Stomach (tissue), 9 donors: Measurements from ENCODE around the gene FXYD2. TPM values are rescaled to one million over a fixed set of nuclear protein-coding genes. Genes with fewer than 3 reads are reported as not detected.

Experiments used
- DNase-seq, 2 donors: peaks; one replicate each; pipeline versions ENCODE4 v3.0.0 to v3.0.0-alpha.2; 2013 to 2019
- H3K27ac ChIP-seq, 5 donors: fragments of 200-600 bp in 4 of 5; sonication (generic) in 4 of 5; one replicate each; pipeline ENCODE4 v1.5.1; 2013 to 2019; ENCODE audit warnings: mild to moderate bottlenecking in 1 of 5, moderate library complexity in 1 of 5
- H3K27me3 ChIP-seq, 3 donors: fragments of 200-600 bp; sonication (generic); one replicate each; pipeline ENCODE4 v1.5.1; 2017 to 2019; ENCODE audit warnings: mixed run types in 1 of 3
- H3K36me3 ChIP-seq, 4 donors: fragments of 200-600 bp; sonication (generic); 1 replicate in 3 of 4; 2 replicates in 1 of 4; pipeline ENCODE4 v1.5.1; 2016 to 2019
- H3K4me1 ChIP-seq, 4 donors: fragments of 200-600 bp; sonication (generic); one replicate each; pipeline ENCODE4 v1.5.1; 2016 to 2019
- H3K4me3 ChIP-seq, 4 donors: fragments of 200-600 bp; sonication (generic) in 3 of 4; one replicate each; pipeline ENCODE4 v1.5.1; 2016 to 2019; ENCODE audit warnings: mild to moderate bottlenecking in 1 of 4
- H3K9me3 ChIP-seq, 4 donors: fragments of 200-600 bp; sonication (generic); one replicate each; pipeline ENCODE4 v1.5.1; 2016 to 2019
- EP300 ChIP-seq: sonication (generic); formaldehyde crosslinking; IDR thresholded peaks from one replicate; pipeline ENCODE4 v1.6.1; 2017; ENCODE audit warnings: antibody characterized with exemption
- POLR2A ChIP-seq, 4 donors: fragments of 450-650 bp; IDR thresholded peaks; one replicate each; pipeline ENCODE4 v1.6.1; 2016; ENCODE audit warnings: antibody characterized with exemption in 4 of 4, control low read depth in 2 of 4, mild to moderate bottlenecking in 1 of 4, moderate library complexity in 1 of 4
- POLR2AphosphoS5 ChIP-seq, 3 donors: sonication (generic); formaldehyde crosslinking; IDR thresholded peaks; one replicate each; pipeline ENCODE4 v1.6.1; 2016; ENCODE audit warnings: antibody characterized with exemption in 3 of 3
- WGBS, 5 donors: extraction: QIAGEN DNeasy Blood & Tissue Kit in 3 of 5; methylation state at CpG; one replicate each; pipeline versions ENCODE4 v1.1.5 to v1.1.7; 2013 to 2018; 5-methylcytosine and 5-hydroxymethylcytosine counted together
- intact Hi-C: fragments of 100-400 bp; cut with DNase I; formaldehyde crosslinking; loops from one replicate; pipeline ENCODE4 v1.15.1; 2023; ENCODE audit warnings: low total_unique reads
- polyA plus RNA-seq, 3 donors: library from polyadenylated mRNA; stranded (reverse); fragments of 200-250 nt; gene quantifications; one replicate each; pipeline ENCODE4 v1.2.3, GENCODE V29; 2013
- total RNA-seq, 5 donors: library from RNA; depleted of rRNA; stranded (reverse); fragments of >200 nt; gene quantifications; one replicate each; pipeline versions ENCODE4 v1.1.0 to v1.2.3, GENCODE V29; 2014 to 2016
- TF ChIP-seq, protein P1 (sequence below), 7 experiments: fragments of 450-650 bp in 4 of 7; fragments of 200-600 bp in 3 of 7; sonication (generic) in 3 of 7; IDR thresholded peaks; one replicate each; pipeline ENCODE4 v1.5.1; 2016 to 2019; ENCODE audit warnings: antibody characterized with exemption in 7 of 7, control low read depth in 2 of 7, mild to moderate bottlenecking in 1 of 7
- donor health status: healthy with polysubstance abuse.
- donor health status: Bipolar disorder and iron deficiency.
- donor health status: healthy.

FXYD2 gene
- total and polyA plus RNA-seq, 8 donors: 0.45 to 7.8 (median 4.0) TPM; not detected in 3

DNA sequence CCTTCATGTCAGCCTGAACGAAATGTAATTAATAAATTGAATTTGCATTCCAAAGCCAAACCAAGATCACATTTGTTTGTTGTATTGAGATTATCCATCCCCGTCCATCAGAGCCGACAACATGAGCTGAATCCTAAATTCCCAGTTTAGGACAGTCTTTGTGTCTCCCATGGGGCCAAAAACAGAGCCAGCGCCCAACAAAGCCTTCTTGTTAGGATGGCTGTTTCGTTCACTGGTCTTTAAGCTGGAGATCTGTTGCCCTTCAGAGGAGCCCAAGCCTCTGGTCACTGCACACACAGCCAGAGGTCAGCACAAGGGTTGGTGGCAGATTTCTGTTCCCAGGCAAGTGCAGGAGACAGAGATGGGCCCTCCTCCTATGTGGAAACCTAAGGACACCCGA is 53.3 kb downstream of the FXYD2 start:
- intact Hi-C loops: no loop called here
- Histone ChIP-seq H3K4me1 (no peaks in the 10 kb centered on the region), H3K27me3 (peaks cover 0 to 6% (median 0%) of the 10 kb centered on the region in 3 donors), H3K9me3 (no peaks in the 10 kb centered on the region), H3K27ac (no peak overlapping the region), H3K36me3 (peaks cover 0 to 18% (median 0%) of the 10 kb centered on the region in 4 donors), H3K4me3 (no peak overlapping the region)
- no peak for DNase-seq
- WGBS, 5 donors: 79 to 87% (median 83%) methylated on average over 6 of the region's 6 CpGs
- TF ChIP-seq EP300 (no peak), POLR2A (IDR thresholded peaks at IDR 0.05) (no peak), POLR2AphosphoS5 (IDR thresholded peaks at IDR 0.05) (no peak)
- TF ChIP-seq, protein P1, sequence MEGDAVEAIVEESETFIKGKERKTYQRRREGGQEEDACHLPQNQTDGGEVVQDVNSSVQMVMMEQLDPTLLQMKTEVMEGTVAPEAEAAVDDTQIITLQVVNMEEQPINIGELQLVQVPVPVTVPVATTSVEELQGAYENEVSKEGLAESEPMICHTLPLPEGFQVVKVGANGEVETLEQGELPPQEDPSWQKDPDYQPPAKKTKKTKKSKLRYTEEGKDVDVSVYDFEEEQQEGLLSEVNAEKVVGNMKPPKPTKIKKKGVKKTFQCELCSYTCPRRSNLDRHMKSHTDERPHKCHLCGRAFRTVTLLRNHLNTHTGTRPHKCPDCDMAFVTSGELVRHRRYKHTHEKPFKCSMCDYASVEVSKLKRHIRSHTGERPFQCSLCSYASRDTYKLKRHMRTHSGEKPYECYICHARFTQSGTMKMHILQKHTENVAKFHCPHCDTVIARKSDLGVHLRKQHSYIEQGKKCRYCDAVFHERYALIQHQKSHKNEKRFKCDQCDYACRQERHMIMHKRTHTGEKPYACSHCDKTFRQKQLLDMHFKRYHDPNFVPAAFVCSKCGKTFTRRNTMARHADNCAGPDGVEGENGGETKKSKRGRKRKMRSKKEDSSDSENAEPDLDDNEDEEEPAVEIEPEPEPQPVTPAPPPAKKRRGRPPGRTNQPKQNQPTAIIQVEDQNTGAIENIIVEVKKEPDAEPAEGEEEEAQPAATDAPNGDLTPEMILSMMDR (IDR thresholded peaks at IDR 0.05): no peak

- DNase-seq: no peak
- Histone ChIP-seq H3K27ac (no peak overlapping the region), H3K36me3 (peaks cover 0 to 14% (median 0%) of the 10 kb centered on the region in 4 donors), H3K9me3 (no peaks in the 10 kb centered on the region), H3K4me1 (no peaks in the 10 kb centered on the region), H3K4me3 (no peak overlapping the region), H3K27me3 (peaks cover 0 to 6% (median 0%) of the 10 kb centered on the region in 3 donors)
- TF ChIP-seq POLR2AphosphoS5 (IDR thresholded peaks at IDR 0.05): no peak
- TF ChIP-seq POLR2A (IDR thresholded peaks at IDR 0.05): no peak
- TF ChIP-seq, protein P1 (IDR thresholded peaks at IDR 0.05): no peak
- no peak for TF ChIP-seq EP300
- WGBS, 5 donors: 76 to 91% (median 86%) methylated on average over 3 to 4 of the region's 4 CpGs
- intact Hi-C loops: no loop called here
Measured at GRCh38 chr11:117770061-117770460, 54.5 kb downstream of the FXYD2 start.

Other genes starting within 250 kb of the FXYD2 start
- gene DSCAML1, start 27.5 kb downstream of the FXYD2 start, total RNA-seq: 1 to 10 TPM in 2 of 5 donors, under 1 TPM in 3; 0.14 to 2.9 (median 0.45) TPM
- under 1 TPM; 0.08 to 0.75 (median 0.46) TPM for gene DSCAML1, start 27.5 kb downstream of the FXYD2 start, polyA plus RNA-seq
- 100 to 1,000 TPM in 1 of 5 donors, 10 to 100 TPM in 4; 12.7 to 187 (median 47.0) TPM for gene FXYD6, start 51.9 kb upstream of the FXYD2 start, total RNA-seq
- gene FXYD6, start 51.9 kb upstream of the FXYD2 start, polyA plus RNA-seq: 10 to 100 TPM; 22.5 to 39.4 (median 25.6) TPM
- 1 to 10 TPM in 2 of 5 donors, under 1 TPM in 1, not detected in 2; 0.37 to 2.2 (median 1.2) TPM for gene TMPRSS13, start 104.7 kb upstream of the FXYD2 start, total RNA-seq
- gene TMPRSS13, start 104.7 kb upstream of the FXYD2 start, polyA plus RNA-seq: 1 to 10 TPM in 1 of 3 donors, under 1 TPM in 1, not detected in 1; 0.19 to 3.8 TPM
- gene IL10RA, start 161.7 kb upstream of the FXYD2 start, total RNA-seq: 100 to 1,000 TPM in 1 of 5 donors, 10 to 100 TPM in 3, 1 to 10 TPM in 1; 5.4 to 190 (median 18.7) TPM
- 1 to 10 TPM; 2.1 to 4.2 (median 3.2) TPM for gene IL10RA, start 161.7 kb upstream of the FXYD2 start, polyA plus RNA-seq